Fibroblast of skin of left quadriceps (primary cell): ENCODE data around the gene UBE2A.
A peak's percentile ranks its signal among the peaks of the same experiment; 100 is the strongest.

Experiments used
- DNase-seq, 2 experiments: peaks; one replicate each; pipeline ENCODE4 v3.0.0-alpha.2; 2013; ENCODE audit warnings: low read depth in 2 of 2

Gene UBE2A

GRCh38 chrX:119574394-119575266 is at the start of gene UBE2A:
Gene UBE2A, plus strand, starts transcription at chrX:119574563. Its CDS starts 149 bp downstream, at chrX:119574712.
- DNase-seq, result peak; percentile 81 to 85

GRCh38 chrX:119529345-119530276 is 44.8 kb upstream of the UBE2A start:
- DNase-seq, result no peak

- DNase-seq, result no peak
These were observed 36.9 kb upstream of the UBE2A start for GRCh38 chrX:119537487-119537886.

- no peak for DNase-seq
These were observed 34.5 kb upstream of the UBE2A start for GRCh38 chrX:119539872-119540271.

DNA sequence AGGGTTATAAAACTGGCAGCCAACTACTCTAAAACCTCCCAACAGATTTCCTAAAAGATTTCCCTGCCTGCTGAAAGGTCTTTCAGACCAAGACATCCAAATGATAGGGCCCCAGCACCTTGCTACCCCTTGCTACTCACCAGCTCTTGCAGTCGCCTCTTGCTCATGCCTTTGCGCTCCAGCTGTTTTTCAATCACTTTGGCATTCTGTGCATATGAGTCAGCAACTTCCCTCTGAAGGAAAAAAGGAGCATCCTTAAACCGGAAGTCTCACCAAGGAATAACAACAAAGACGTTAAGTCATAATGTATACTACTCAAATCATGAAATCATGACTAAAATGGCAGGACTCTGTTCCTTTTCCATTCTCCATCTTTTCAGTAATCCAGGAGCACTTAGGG is 33.2 kb upstream of the UBE2A start:
- DNase-seq, result peak; percentile 39 to 49

DNA sequence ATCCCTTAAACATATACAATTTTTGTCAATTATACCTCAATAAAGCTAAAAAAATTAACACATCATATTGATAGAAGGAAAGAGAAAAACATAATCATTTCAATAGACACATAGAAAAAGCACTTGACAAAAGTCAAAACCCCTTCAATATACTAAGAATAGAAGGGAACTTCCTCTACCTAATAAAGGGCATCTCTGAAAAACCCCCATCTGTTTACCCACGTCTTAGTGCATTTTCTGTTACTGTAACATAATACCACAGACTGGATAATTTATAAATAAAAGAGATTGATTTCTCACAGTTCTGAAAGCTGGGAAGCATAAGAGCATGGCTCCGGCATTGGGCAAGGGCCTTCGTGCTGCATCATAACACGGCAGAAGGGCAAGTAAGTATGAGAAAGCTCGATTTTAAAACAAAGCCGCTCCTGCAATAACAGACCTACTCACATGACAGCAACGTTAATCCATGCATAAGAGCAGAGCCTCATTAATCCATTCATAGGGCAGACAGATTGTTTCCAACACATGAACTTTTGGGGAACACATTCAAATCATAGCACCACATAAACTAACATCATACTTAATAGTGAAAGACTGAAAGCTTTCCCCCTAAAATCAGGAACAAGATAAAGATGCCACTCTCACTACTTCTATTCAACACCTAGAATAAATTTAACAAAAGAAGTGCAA is 24.9 kb upstream of the UBE2A start:
- no peak for DNase-seq

- no peak for DNase-seq
These were observed 21.9 kb upstream of the UBE2A start for GRCh38 chrX:119552508-119552907.

- DNase-seq, result peak; percentile 82 to 83
These were observed 9.2 kb upstream of the UBE2A start, which contains the start of gene STEEP1 for GRCh38 chrX:119565107-119565663. Gene STEEP1, minus strand, starts transcription at chrX:119565409. Its CDS starts 54 bp downstream, at chrX:119565355.

GRCh38 chrX:119570351-119570835 is 4.0 kb upstream of the UBE2A start:
- no peak for DNase-seq

DNA sequence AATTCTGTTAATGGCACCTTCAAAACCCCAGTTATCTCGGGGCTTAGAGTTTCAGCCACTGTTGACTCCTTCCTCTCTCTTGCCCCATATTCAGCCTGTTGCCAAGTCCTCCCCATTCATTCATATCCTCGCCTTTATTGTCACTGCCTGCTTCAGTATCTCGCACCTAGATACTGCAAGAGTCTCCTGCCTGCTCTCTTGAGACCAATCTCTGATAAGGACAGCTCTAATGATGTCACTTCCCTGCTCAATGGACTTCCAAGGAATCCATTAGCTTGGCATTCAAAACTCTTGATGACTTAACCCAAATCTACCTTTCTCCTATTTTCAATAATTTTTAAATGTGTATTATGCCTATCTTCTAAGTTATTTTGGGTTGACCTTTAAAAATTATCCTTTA is 1.1 kb upstream of the UBE2A start:
- no peak for DNase-seq

- no peak for DNase-seq
These were observed 446 bp upstream of the UBE2A start for GRCh38 chrX:119573840-119574393.

DNA sequence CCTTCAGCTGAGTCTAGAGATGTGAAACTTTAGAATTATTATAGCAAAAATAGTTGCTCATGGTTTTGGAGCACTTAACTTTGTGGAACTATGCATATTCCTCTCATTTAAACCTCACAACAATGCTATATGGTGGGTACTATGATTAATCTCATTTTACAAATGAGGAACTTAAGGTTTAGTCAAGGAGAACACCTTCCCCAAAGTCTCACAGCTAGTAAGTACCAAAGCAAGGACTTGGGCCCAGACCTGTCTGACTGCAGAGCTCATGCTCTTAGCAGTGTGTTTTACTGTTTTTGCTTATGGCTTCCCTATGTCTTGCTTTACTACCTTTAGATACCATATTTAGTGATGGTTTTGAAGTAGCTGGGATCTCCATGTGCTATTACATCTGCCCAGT is 5.1 kb downstream of the UBE2A start:
- DNase-seq, result no peak

DNA sequence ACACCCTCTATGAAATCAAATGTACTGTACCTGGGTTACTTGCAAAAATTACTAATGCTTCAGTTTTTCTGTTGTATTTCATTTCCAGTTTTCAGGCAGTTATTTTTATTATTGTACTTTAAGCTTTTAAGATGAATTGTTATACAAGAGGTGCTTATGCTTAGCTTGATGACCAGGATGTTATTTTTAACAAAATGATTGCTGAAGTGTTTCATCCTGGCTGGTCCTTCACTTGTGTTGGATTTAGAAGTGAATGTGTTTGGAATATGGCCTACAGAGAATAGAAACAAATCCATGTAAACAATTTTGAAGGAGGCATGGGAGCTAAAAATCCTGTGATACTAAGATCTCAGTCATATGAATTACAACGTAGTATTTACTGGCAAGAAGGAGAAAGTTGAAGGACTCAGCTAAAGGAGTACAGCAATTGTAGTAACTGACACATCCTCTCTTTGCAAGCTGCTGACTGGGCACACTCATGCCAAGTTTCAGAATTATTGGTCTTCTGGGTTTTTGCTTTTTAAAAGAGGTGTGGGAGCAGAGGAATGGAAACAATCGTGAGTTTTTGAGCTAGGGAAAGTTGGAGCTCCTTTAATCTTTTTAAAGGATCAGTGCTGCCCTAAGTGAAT is 9.2 kb downstream of the UBE2A start:
- DNase-seq, result no peak

GRCh38 chrX:119589810-119590209 is 15.4 kb downstream of the UBE2A start:
- no peak for DNase-seq

DNA sequence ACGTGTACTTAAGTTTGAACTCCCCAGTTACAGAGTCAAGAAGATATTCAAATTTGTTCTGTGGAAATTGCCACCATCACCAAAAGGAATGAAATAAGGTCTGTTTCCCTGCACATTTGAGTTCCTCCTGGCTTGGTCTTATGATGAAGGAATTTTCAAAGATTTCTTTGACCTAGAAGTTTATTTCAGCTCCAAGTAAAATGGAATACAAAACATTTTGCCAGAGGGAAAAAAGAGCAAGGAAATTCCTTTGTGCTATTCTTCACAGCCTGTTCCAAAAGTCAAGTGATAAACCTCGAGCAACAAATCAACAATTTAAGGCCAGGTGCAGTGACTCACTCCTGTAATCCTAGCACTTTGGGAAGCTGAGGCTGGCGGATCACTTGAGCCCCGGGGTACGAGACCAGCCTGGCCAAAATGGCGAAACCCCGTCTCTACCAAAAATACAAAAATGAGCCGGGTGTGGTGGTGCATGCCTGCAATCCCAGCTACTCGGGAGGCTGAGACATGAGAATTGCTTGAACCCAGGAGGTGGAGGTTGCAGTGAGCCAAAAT is 28.4 kb downstream of the UBE2A start:
- no peak for DNase-seq

- DNase-seq, result no peak
These were observed 30.6 kb downstream of the UBE2A start for GRCh38 chrX:119604766-119605463.

DNA sequence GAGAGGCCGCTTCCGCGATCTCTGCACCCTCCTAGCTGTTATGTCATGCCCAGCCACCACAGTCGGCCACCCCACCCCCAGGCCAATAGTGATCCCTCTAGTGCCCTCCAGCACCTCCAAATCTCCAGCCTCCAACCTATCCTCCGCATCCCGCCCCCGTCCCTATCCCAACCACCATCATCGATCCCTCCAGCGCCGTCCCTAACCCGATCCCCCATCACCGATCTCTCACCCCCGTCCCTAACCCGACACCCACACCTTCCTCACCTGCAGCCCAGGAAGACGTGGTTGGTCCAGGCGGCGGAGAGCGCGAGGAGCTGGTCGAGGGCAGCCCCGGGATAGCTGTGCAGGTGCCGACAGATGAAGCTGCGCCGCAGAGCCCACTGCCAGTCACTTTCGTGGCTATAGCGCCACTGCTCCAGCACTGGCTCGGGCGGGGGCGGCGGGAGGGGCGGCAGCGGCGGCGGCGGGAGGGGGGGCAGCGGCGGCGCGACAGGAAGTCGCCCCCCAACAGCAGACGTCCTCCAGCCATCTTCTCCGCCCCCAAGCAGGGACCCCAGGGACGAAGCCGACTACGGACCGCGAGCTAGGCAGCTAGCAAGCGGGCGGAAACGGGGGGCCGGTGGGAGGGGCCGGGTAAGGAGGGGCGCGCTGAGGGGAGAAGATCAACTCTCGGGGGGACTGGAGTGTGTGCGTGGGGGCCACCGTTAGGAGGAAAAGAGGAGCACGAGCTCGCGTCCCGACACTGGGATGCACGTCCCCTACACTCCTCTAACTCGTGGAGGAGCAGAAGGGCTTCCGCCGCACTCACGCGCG is 31.3 kb downstream of the UBE2A start:
- no peak for DNase-seq

DNA sequence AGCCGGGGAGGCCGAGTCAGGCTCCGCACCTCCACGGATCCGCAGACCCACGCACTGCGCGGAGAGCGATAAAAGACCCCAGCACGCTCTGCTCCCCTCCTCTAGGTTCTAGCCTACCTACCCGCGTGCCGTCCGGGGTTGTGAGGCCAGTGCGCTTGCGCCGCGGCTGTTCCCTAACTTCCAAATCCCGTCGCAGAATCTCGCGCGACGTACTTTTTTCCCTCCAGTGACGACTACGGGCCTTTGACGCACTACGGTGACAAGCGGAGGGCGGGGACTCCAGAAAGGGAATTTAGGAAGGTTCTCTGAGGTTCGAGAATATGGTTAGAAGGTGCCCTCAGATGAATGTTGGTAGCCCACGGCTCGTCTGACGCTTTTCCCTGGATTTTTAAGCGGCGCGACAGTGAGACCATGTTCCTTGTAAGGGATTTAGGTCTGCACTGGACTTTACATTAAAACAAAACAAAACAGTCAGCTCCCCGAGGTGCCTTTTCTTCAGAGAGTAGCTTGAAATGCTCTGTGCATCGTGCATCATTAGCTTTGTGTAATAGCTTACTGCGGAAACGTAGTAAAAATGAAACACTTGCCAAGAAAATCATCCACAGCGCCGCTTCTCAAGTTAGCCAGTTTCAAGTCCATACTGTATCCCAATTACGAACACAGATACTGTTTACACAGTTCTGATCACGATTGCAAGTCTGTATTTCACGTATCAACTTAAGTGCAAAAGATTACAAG is 32.1 kb downstream of the UBE2A start, which contains the start of gene NKRF:
TSS of gene NKRF (minus strand) at position 145 of the 738 bp plus-strand sequence.
- DNase-seq, result peak; percentile 82 to 83
